IPS-18a (cell line): Measurements from ENCODE around the gene DNAJB8.

Experiments used
- H3K27ac ChIP-seq: one replicate; pipeline ENCODE4 v1.5.1; 2013; ENCODE audit warnings: low read length
- H3K27me3 ChIP-seq: one replicate; pipeline ENCODE4 v1.6.1; 2013; ENCODE audit warnings: mild to moderate bottlenecking, low read length; ENCODE audit not compliant: control insufficient read depth, insufficient read depth
- H3K36me3 ChIP-seq: one replicate; pipeline ENCODE4 v1.6.1; 2013; ENCODE audit warnings: low read depth, low read length; ENCODE audit not compliant: control insufficient read depth
- H3K4me1 ChIP-seq: one replicate; pipeline ENCODE4 v1.6.1; 2013; ENCODE audit warnings: low read depth, low read length; ENCODE audit not compliant: control insufficient read depth
- H3K4me3 ChIP-seq: one replicate; pipeline ENCODE4 v1.5.1; 2013; ENCODE audit warnings: low read length
- H3K9ac ChIP-seq: one replicate; pipeline ENCODE4 v1.6.1; 2013; ENCODE audit warnings: mild to moderate bottlenecking, low read length, moderate library complexity
- H3K9me3 ChIP-seq: one replicate; pipeline ENCODE4 v1.6.1; 2013; ENCODE audit warnings: low read depth, low read length; ENCODE audit not compliant: control insufficient read depth

DNAJB8 gene

GRCh38 chr3:128470134-128470899 is 3.6 kb upstream of the DNAJB8 start:
- Histone ChIP-seq H3K36me3 (no peaks in the 10 kb centered on the region), H3K9ac (no peak overlapping the region), H3K27me3 (peaks cover 63% of the 10 kb centered on the region), H3K4me1 (peaks cover 10% of the 10 kb centered on the region), H3K9me3 (no peaks in the 10 kb centered on the region), H3K27ac (no peak overlapping the region), H3K4me3 (no peak overlapping the region)

GRCh38 chr3:128469556-128469955 is 2.9 kb upstream of the DNAJB8 start:
- no peaks in the 10 kb centered on the region for H3K9me3 ChIP-seq
- peaks cover 62% of the 10 kb centered on the region for H3K27me3 ChIP-seq

GRCh38 chr3:128468791-128469527 is 2.3 kb upstream of the DNAJB8 start:
- Histone ChIP-seq H3K4me3 (no peak overlapping the region), H3K9me3 (no peaks in the 10 kb centered on the region), H3K4me1 (peaks cover 7% of the 10 kb centered on the region), H3K9ac (no peak overlapping the region), H3K27me3 (peaks cover 59% of the 10 kb centered on the region), H3K27ac (no peak overlapping the region), H3K36me3 (no peaks in the 10 kb centered on the region)

More at GRCh38 chr3:128469556-128469955, 2.9 kb upstream of the DNAJB8 start:
- Histone ChIP-seq H3K27ac (no peak overlapping the region), H3K9ac (no peak overlapping the region), H3K4me3 (no peak overlapping the region), H3K36me3 (no peaks in the 10 kb centered on the region), H3K4me1 (peaks cover 9% of the 10 kb centered on the region)

- Histone ChIP-seq H3K4me3 (no peak overlapping the region), H3K9ac (no peak overlapping the region), H3K27ac (no peak overlapping the region), H3K27me3 (peaks cover 53% of the 10 kb centered on the region), H3K36me3 (no peaks in the 10 kb centered on the region), H3K4me1 (peaks cover 6% of the 10 kb centered on the region), H3K9me3 (no peaks in the 10 kb centered on the region)
Observed at GRCh38 chr3:128468285-128468790, 1.6 kb upstream of the DNAJB8 start.

GRCh38 chr3:128464702-128465101 is 2.0 kb downstream of the DNAJB8 start:
- no peak overlapping the region for H3K9ac ChIP-seq
- no peaks in the 10 kb centered on the region for H3K36me3 ChIP-seq
- no peak overlapping the region for H3K4me3 ChIP-seq
- no peaks in the 10 kb centered on the region for H3K4me1 ChIP-seq
- peaks cover 25% of the 10 kb centered on the region for H3K27me3 ChIP-seq
- no peak overlapping the region for H3K27ac ChIP-seq
- H3K9me3 ChIP-seq = no peaks in the 10 kb centered on the region

- H3K4me3 ChIP-seq = no peak overlapping the region
- no peak overlapping the region for H3K27ac ChIP-seq
- H3K4me1 ChIP-seq = no peaks in the 10 kb centered on the region
- no peaks in the 10 kb centered on the region for H3K36me3 ChIP-seq
- no peak overlapping the region for H3K9ac ChIP-seq
- peaks cover 25% of the 10 kb centered on the region for H3K27me3 ChIP-seq
- no peaks in the 10 kb centered on the region for H3K9me3 ChIP-seq
Observed at GRCh38 chr3:128464188-128464587, 2.5 kb downstream of the DNAJB8 start.

GRCh38 chr3:128463771-128464170 is 2.9 kb downstream of the DNAJB8 start:
- Histone ChIP-seq H3K9me3 (no peaks in the 10 kb centered on the region), H3K27me3 (peaks cover 25% of the 10 kb centered on the region)

GRCh38 chr3:128463354-128463753 is 3.3 kb downstream of the DNAJB8 start:
- Histone ChIP-seq H3K4me3 (no peak overlapping the region), H3K36me3 (no peaks in the 10 kb centered on the region), H3K9ac (no peak overlapping the region), H3K4me1 (no peaks in the 10 kb centered on the region), H3K27me3 (peaks cover 25% of the 10 kb centered on the region), H3K27ac (no peak overlapping the region), H3K9me3 (no peaks in the 10 kb centered on the region)

More at GRCh38 chr3:128463771-128464170, 2.9 kb downstream of the DNAJB8 start:
- Histone ChIP-seq H3K4me3 (no peak overlapping the region), H3K27ac (no peak overlapping the region), H3K36me3 (no peaks in the 10 kb centered on the region), H3K9ac (no peak overlapping the region), H3K4me1 (no peaks in the 10 kb centered on the region)

- Histone ChIP-seq H3K27ac (no peak overlapping the region), H3K27me3 (peaks cover 25% of the 10 kb centered on the region), H3K36me3 (no peaks in the 10 kb centered on the region), H3K4me1 (no peaks in the 10 kb centered on the region), H3K9me3 (no peaks in the 10 kb centered on the region), H3K4me3 (no peak overlapping the region), H3K9ac (no peak overlapping the region)
Observed at GRCh38 chr3:128462931-128463330, 3.8 kb downstream of the DNAJB8 start.

- peaks cover 25% of the 10 kb centered on the region for H3K27me3 ChIP-seq
- no peak overlapping the region for H3K27ac ChIP-seq
- H3K4me1 ChIP-seq = no peaks in the 10 kb centered on the region
- no peaks in the 10 kb centered on the region for H3K9me3 ChIP-seq
- no peak overlapping the region for H3K9ac ChIP-seq
- no peak overlapping the region for H3K4me3 ChIP-seq
- H3K36me3 ChIP-seq = no peaks in the 10 kb centered on the region
Observed at GRCh38 chr3:128462341-128462910, 4.3 kb downstream of the DNAJB8 start.

- H3K9ac ChIP-seq = no peak overlapping the region
- H3K36me3 ChIP-seq = no peaks in the 10 kb centered on the region
- H3K27ac ChIP-seq = no peak overlapping the region
- peaks cover 24% of the 10 kb centered on the region for H3K27me3 ChIP-seq
- no peaks in the 10 kb centered on the region for H3K9me3 ChIP-seq
- no peak overlapping the region for H3K4me3 ChIP-seq
- H3K4me1 ChIP-seq = no peaks in the 10 kb centered on the region
Observed at GRCh38 chr3:128461731-128462130, 5.0 kb downstream of the DNAJB8 start.
